GM12865 (cell line): ENCODE measurements around the gene PPIF.

Experiments used
- DNase-seq: peaks from one replicate; pipeline ENCODE4 v3.0.0; 2010; ENCODE audit warnings: low read depth
- H3K4me3 ChIP-seq: 2 replicates; pipeline ENCODE4 v1.5.1; 2011; ENCODE audit warnings: mild to moderate bottlenecking, low read depth, low read length, control low read depth
- CTCF ChIP-seq: IDR thresholded peaks from 2 replicates; pipeline ENCODE4 v1.5.1; 2011; ENCODE audit warnings: low read length, control low read depth, low read depth, inconsistent platforms; ENCODE audit not compliant: insufficient read depth; ENCODE audit errors: missing control alignments

The PPIF gene

GRCh38 chr10:79358811-79359210, 11.5 kb downstream of the PPIF start:
- no peak for TF ChIP-seq CTCF
- no peak for DNase-seq
- no peak overlapping the region for H3K4me3 ChIP-seq

GRCh38 chr10:79359816-79360498, 12.7 kb downstream of the PPIF start:
- no peak for TF ChIP-seq CTCF
- DNase-seq = no peak

GRCh38 chr10:79360499-79361342, 13.5 kb downstream of the PPIF start:
- H3K4me3 ChIP-seq = no peak overlapping the region
- TF ChIP-seq CTCF = no peak
- DNase-seq = no peak

More at GRCh38 chr10:79359816-79360498, 12.7 kb downstream of the PPIF start:
- H3K4me3 ChIP-seq = no peak overlapping the region

- H3K4me3 ChIP-seq = no peak overlapping the region
- TF ChIP-seq CTCF = no peak
- DNase-seq = no peak
Observed at GRCh38 chr10:79361726-79362397, 14.6 kb downstream of the PPIF start.

- no peak for TF ChIP-seq CTCF
- no peak overlapping the region for H3K4me3 ChIP-seq
- DNase-seq = no peak
Observed at GRCh38 chr10:79367426-79368189, 20.3 kb downstream of the PPIF start.

- no peak overlapping the region for H3K4me3 ChIP-seq
- TF ChIP-seq CTCF = no peak
- DNase-seq = no peak
Observed at GRCh38 chr10:79372871-79373270, 25.6 kb downstream of the PPIF start.
